ENCODE measurements around the gene ETHE1. TPM values are rescaled to one million over a fixed set of nuclear protein-coding genes. Genes with fewer than 3 reads are reported as not detected.

ETHE1 gene
- polyA plus RNA-seq, 2 of the 4 experiments (the other 2 are of a cell fraction): 37.3 to 58.9 TPM

GRCh38 chr19:43575955-43576878 is 49.2 kb upstream of the ETHE1 start:
- 82% methylated on average over 37 of the region's 37 CpGs for WGBS (ENCODE audit: missing lambda C conversion rate)
- TF ChIP-seq HMGXB4 (CRISPR knock-in tag; IDR thresholded peaks at IDR 0.05; ENCODE audit: borderline replicate concordance) (no peak), KDM1A (IDR thresholded peaks at IDR 0.05; ENCODE audit: low read depth) (no peak), RAD21 (conservative IDR thresholded peaks at IDR 0.05 in 1 of 2, IDR thresholded peaks at IDR 0.05 in 1 of 2) (no peak)
- Histone ChIP-seq H3K4me1 (peaks cover 11% of the 10 kb centered on the region), H3K4me3 (peak overlapping the region; percentile 84), H3K9me3 (no peaks in the 10 kb centered on the region), H3K4me2 (peak overlapping the region; percentile 95), H3K27ac (peak overlapping the region; percentile 74 to 86)
- ChIA-PET POLR2A (interaction anchor here (1.4 to 2.4 kb wide), 2 partner anchors 8 to 21 kb away, joined by 3 to 17 read pairs; partner anchors contain the start of genes IRGQ and ZNF576), CTCF (interaction anchor here (1.5 to 3.0 kb wide), 5 partner anchors 10 to 129 kb away, joined by 4 to 24 read pairs (median 9); no protein-coding TSS in a partner anchor)
- peak in 1 of 2 experiments; percentile 6; a peak in 2 of 6 replicates for ATAC-seq
- FAIRE-seq: no peak
- no peak for DNase-seq (ENCODE audit: low read depth in 1 of 2, low spot score in 1 of 2)

- FAIRE-seq (peak; percentile 99), ATAC-seq (peak; percentile 98 to 99), DNase-seq (ENCODE audit: low read depth in 1 of 2, low spot score in 1 of 2) (peak; percentile 99 to 100)
- ChIA-PET POLR2A (interaction anchor here (1.2 to 2.4 kb wide), 4 partner anchors 9 to 42 kb away, joined by 3 to 17 read pairs (median 6); partner anchors contain the start of genes IRGQ, ZNF575 and ZNF576), CTCF (interaction anchor here (0.6 to 3.0 kb wide), 10 partner anchors 10 to 1141 kb away, joined by 3 to 24 read pairs (median 4); no protein-coding TSS in a partner anchor)
- Histone ChIP-seq H3K4me2 (peak within 1 kb of the TSS; percentile 95), H3K9me3 (no peaks in the 10 kb centered on the region), H3K27ac (peak within 1 kb of the TSS; percentile 91), H3K4me1 (peaks cover 11% of the 10 kb centered on the region), H3K4me3 (peak within 1 kb of the TSS; percentile 84)
- WGBS (ENCODE audit: missing lambda C conversion rate): under 1% methylated on average over 50 of the region's 51 CpGs
- TF ChIP-seq POLR2A (IDR thresholded peaks at IDR 0.05; ENCODE audit: low read length): peak; percentile 52
- TF ChIP-seq, protein P1, sequence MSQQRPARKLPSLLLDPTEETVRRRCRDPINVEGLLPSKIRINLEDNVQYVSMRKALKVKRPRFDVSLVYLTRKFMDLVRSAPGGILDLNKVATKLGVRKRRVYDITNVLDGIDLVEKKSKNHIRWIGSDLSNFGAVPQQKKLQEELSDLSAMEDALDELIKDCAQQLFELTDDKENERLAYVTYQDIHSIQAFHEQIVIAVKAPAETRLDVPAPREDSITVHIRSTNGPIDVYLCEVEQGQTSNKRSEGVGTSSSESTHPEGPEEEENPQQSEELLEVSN (IDR thresholded peaks at IDR 0.05; ENCODE audit: borderline replicate concordance, low read depth): peak; percentile 65; the same call in 1 of the 2 replicates
- peak in 1 of 2 experiments; percentile 58; a peak in 3 of 5 replicates for TF ChIP-seq JUN (IDR thresholded peaks at IDR 0.05)
- TF ChIP-seq HDAC2 (IDR thresholded peaks at IDR 0.05): 0 out of 2 replicates have a peak, but pooled peaks have one; percentile 38
- TF ChIP-seq MYC (IDR thresholded peaks at IDR 0.05; ENCODE audit: borderline replicate concordance, low read length): no peak
- peak; percentile 97 for TF ChIP-seq RFX5 (IDR thresholded peaks at IDR 0.05)
- TF ChIP-seq CBX8 (IDR thresholded peaks at IDR 0.05): no peak
- TF ChIP-seq, protein P2, sequence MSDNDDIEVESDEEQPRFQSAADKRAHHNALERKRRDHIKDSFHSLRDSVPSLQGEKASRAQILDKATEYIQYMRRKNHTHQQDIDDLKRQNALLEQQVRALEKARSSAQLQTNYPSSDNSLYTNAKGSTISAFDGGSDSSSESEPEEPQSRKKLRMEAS (IDR thresholded peaks at IDR 0.05): 0 out of 2 replicates have a peak, but pooled peaks have one; percentile 35
- TF ChIP-seq PHF8 (IDR thresholded peaks at IDR 0.05; ENCODE audit: borderline replicate concordance, low read depth): peak; percentile 63; the same call in 1 of the 2 replicates
These were observed 48.4 kb upstream of the ETHE1 start, which contains the start of the genes PINLYP and XRCC1 for GRCh38 chr19:43575156-43575950. PINLYP (plus strand) TSS chr19:43575801; CDS start chr19:43577192, 1,391 bp downstream. XRCC1 (minus strand) TSS chr19:43575527; CDS start chr19:43575458, 69 bp downstream.

DNA sequence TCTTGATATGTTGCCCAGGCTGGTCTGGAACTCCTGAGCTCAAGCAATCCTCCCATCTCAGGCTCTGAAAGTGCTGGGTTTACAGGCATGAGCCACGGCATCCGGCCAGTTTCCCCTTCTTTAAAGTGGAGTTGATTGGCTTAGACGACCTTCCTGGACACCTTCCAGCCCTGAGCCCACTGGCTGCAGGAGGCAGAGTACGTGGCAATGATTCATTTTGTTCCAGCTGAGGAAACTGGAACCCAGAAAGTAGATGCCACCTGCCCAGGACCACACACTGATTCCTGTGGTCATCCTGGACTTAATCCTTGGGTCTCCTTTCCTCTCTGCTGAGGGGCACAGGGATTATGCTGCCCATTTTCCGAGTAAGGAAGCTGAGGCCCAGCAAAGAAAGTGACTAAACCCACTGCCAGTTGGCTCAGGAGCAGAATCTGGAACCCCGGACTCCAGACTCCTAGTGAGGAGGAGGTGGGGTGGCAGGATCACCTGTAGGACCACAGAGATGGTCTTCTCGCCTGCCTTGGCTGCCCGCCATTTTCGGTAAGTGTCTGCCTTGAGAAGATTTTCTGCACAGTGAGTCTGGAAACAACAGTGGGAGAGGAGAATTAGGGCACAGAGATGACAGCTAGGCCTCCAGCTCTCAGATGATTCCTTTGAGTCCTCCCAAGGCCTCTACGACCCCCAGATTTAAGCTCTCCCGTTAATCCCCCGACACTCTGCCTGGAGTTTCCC is 47.6 kb upstream of the ETHE1 start:
- no peaks in the 10 kb centered on the region for H3K9me3 ChIP-seq
- ChIA-PET POLR2A (interaction anchor here (1.2 to 2.4 kb wide), 4 partner anchors 10 to 42 kb away, joined by 3 to 17 read pairs (median 6); partner anchors contain the start of genes IRGQ, ZNF575 and ZNF576), CTCF (interaction anchor here (0.6 to 3.0 kb wide), 11 partner anchors 9 to 1140 kb away, joined by 3 to 24 read pairs (median 4); no protein-coding TSS in a partner anchor)
- DNase-seq (ENCODE audit: low read depth in 1 of 2, low spot score in 1 of 2) (no peak), ATAC-seq (no peak; a peak in 1 of 6 replicates), FAIRE-seq (no peak)
- TF ChIP-seq KDM1A (IDR thresholded peaks at IDR 0.05; ENCODE audit: low read depth) (no peak), POLR2AphosphoS2 (conservative IDR thresholded peaks at IDR 0.05; ENCODE audit: low read length) (no peak), JUN (IDR thresholded peaks at IDR 0.05) (no peak), EHF (CRISPR knock-in tag; IDR thresholded peaks at IDR 0.05) (no peak), CEBPB (IDR thresholded peaks at IDR 0.05) (no peak)
- peak overlapping the region; percentile 84 for H3K4me3 ChIP-seq
- H3K27ac ChIP-seq: peak overlapping the region; percentile 91
- H3K4me2 ChIP-seq: peak overlapping the region; percentile 95
- WGBS (ENCODE audit: missing lambda C conversion rate): 29% methylated on average over 12 of the region's 12 CpGs
- peaks cover 11% of the 10 kb centered on the region for H3K4me1 ChIP-seq
